HL-60/S4 treated with phorbol 12-myristate 13-acetate at 8.2 ng/mL for 4 days and 3 days (cell line): ENCODE measurements around the gene ARFGEF2.
"Not testable (repeated sequence)": the region's sequence is repeated elsewhere in the genome, so short reads cannot be mapped to it uniquely, and the experiment has no call there.

Source experiments
- in situ Hi-C: fragments of 300-500 bp; cut with MboI; formaldehyde crosslinking; loops from 2 replicates; pipeline ENCODE4 v1.15.0; 2022; ENCODE audit warnings: low sequenced_read_pairs

ARFGEF2 gene

GRCh38 chr20:48921168-48921882 lies at the start of gene ARFGEF2:
Gene ARFGEF2 (plus strand): TSS chr20:48921711. CDS start chr20:48921890, 179 bp downstream.
- in situ Hi-C loops = no loop called here

- in situ Hi-C loops = no loop called here
Measured at GRCh38 chr20:48875233-48875913, 46.1 kb upstream of the ARFGEF2 start.

- in situ Hi-C loops = no loop called here
Measured at GRCh38 chr20:48875914-48876240, 45.6 kb upstream of the ARFGEF2 start.

- in situ Hi-C loops = no loop called here
Measured at GRCh38 chr20:48877304-48877703, 44.2 kb upstream of the ARFGEF2 start.

- in situ Hi-C loops = no loop called here
Measured at GRCh38 chr20:48878534-48879248, 42.8 kb upstream of the ARFGEF2 start.

GRCh38 chr20:48879612-48880245 lies 41.8 kb upstream of the ARFGEF2 start:
- in situ Hi-C loops = no loop called here

- in situ Hi-C loops = no loop called here
Measured at GRCh38 chr20:48880331-48880730, 41.2 kb upstream of the ARFGEF2 start.

GRCh38 chr20:48880981-48881657 lies 40.4 kb upstream of the ARFGEF2 start:
- in situ Hi-C loops = no loop called here

- in situ Hi-C loops = no loop called here
Measured at GRCh38 chr20:48885237-48885636, 36.3 kb upstream of the ARFGEF2 start.

GRCh38 chr20:48886194-48886593 lies 35.3 kb upstream of the ARFGEF2 start:
- in situ Hi-C loops = no loop called here

- in situ Hi-C loops = no loop called here
Measured at GRCh38 chr20:48886811-48887210, 34.7 kb upstream of the ARFGEF2 start.

GRCh38 chr20:48888517-48888916 lies 33.0 kb upstream of the ARFGEF2 start:
- in situ Hi-C loops = not testable (repeated sequence)

GRCh38 chr20:48889140-48889790 lies 32.2 kb upstream of the ARFGEF2 start:
- in situ Hi-C loops = no loop called here

GRCh38 chr20:48891235-48892048 lies 30.1 kb upstream of the ARFGEF2 start:
- in situ Hi-C loops = no loop called here

GRCh38 chr20:48892049-48892470 lies 29.5 kb upstream of the ARFGEF2 start:
- in situ Hi-C loops = no loop called here

GRCh38 chr20:48892891-48893290 lies 28.6 kb upstream of the ARFGEF2 start:
- in situ Hi-C loops = no loop called here

- in situ Hi-C loops = no loop called here
Measured at GRCh38 chr20:48893374-48893773, 28.1 kb upstream of the ARFGEF2 start.

- in situ Hi-C loops = no loop called here
Measured at GRCh38 chr20:48897305-48898010, 24.1 kb upstream of the ARFGEF2 start.

- in situ Hi-C loops = no loop called here
Measured at GRCh38 chr20:48898210-48898609, 23.3 kb upstream of the ARFGEF2 start.
